HepG2 (cell line): ENCODE measurements around the gene VPS54. TPM values are rescaled to one million over a fixed set of nuclear protein-coding genes. Genes with fewer than 3 reads are reported as not detected.

Experiments used
- HIVEP1 ChIP-seq: sonication (generic); formaldehyde crosslinking; IDR thresholded peaks from 2 replicates; pipeline ENCODE4 v1.4.0; 2020; ENCODE audit warnings: mild to moderate bottlenecking, missing genetic modification reagents
- HOXA9 ChIP-seq: sonication (generic); formaldehyde crosslinking; IDR thresholded peaks from 2 replicates; pipeline ENCODE4 v1.8.1; 2022; ENCODE audit warnings: missing genetic modification reagents, mild to moderate bottlenecking, moderate library complexity, borderline replicate concordance
- MYC ChIP-seq: sonication (generic); formaldehyde crosslinking; IDR thresholded peaks from 2 replicates; pipeline ENCODE4 v1.9.0; 2021; ENCODE audit warnings: missing genetic modification reagents, borderline replicate concordance
- POLR2AphosphoS5 ChIP-seq: IDR thresholded peaks from 2 replicates; pipeline ENCODE4 v1.6.1; 2012; ENCODE audit warnings: low read depth, low read length
- TRIM24 ChIP-seq: sonication (generic); formaldehyde crosslinking; IDR thresholded peaks from 2 replicates; pipeline ENCODE4 v1.8.0; 2022; ENCODE audit warnings: mild to moderate bottlenecking, missing genetic modification reagents
- U2AF2 ChIP-seq: fragments of 200-400 bp; formaldehyde crosslinking; IDR thresholded peaks from 2 replicates; pipeline ENCODE4 v1.6.1; 2017; ENCODE audit warnings: low read depth, mild to moderate bottlenecking, low read length
- ZFP36L2 ChIP-seq: sonication (generic); formaldehyde crosslinking; IDR thresholded peaks from 2 replicates; pipeline ENCODE4 v1.4.0; 2020; ENCODE audit warnings: missing genetic modification reagents
- ZMYM3 ChIP-seq: sonication (generic); formaldehyde crosslinking; IDR thresholded peaks from 2 replicates; pipeline ENCODE4 v1.5.1; 2020; ENCODE audit warnings: mild to moderate bottlenecking, missing genetic modification reagents
- ZNF235 ChIP-seq: sonication (generic); formaldehyde crosslinking; IDR thresholded peaks from 2 replicates; pipeline ENCODE4 v1.8.1; 2023; ENCODE audit warnings: mild to moderate bottlenecking, missing genetic modification reagents, borderline replicate concordance
- ZNF282 ChIP-seq: fragments of 450-650 bp; IDR thresholded peaks from 2 replicates; pipeline ENCODE4 v1.6.1; 2018; ENCODE audit not compliant: partially characterized antibody
- ZNF713 ChIP-seq: sonication (generic); formaldehyde crosslinking; IDR thresholded peaks from 2 replicates; pipeline ENCODE4 v1.4.0; 2020; ENCODE audit warnings: mild to moderate bottlenecking, missing genetic modification reagents
- polyA plus RNA-seq, 8 experiments: library from polyadenylated mRNA; depleted of rRNA in 3 of 8; stranded (reverse) in 7 of 8; unstranded in 1 of 8; fragments of >200 nt; fragmentation: Illumina TruSeq in 4 of 8; extraction: Trizol in 4 of 8; gene quantifications; 2 replicates each; pipeline versions ENCODE4 v1.2.1 to v1.2.3, GENCODE V29; 2011 to 2016; ENCODE audit warnings: low read depth in 4 of 8, missing spikeins in 1 of 8, mixed read lengths in 1 of 8; ENCODE audit not compliant: insufficient read depth in 1 of 8
- total RNA-seq, 5 experiments: library from RNA; depleted of rRNA; stranded (reverse); fragments of >200 nt; fragmentation: Illumina TruSeq; extraction: Trizol; gene quantifications; 2 replicates each; pipeline ENCODE4 v1.2.3, GENCODE V29; 2016; ENCODE audit warnings: low read depth in 1 of 5
- TF ChIP-seq, protein P1 (sequence below): sonication (generic); formaldehyde crosslinking; IDR thresholded peaks from 2 replicates; pipeline ENCODE4 v1.4.0; 2020; ENCODE audit warnings: missing genetic modification reagents, mild to moderate bottlenecking, borderline replicate concordance
- TF ChIP-seq, protein P2 (sequence below): sonication (generic); formaldehyde crosslinking; IDR thresholded peaks from 2 replicates; pipeline ENCODE4 v1.4.0; 2020; ENCODE audit warnings: missing genetic modification reagents
- TF ChIP-seq, protein P3 (sequence below): sonication (generic); formaldehyde crosslinking; IDR thresholded peaks from 2 replicates; pipeline ENCODE4 v1.5.1; 2020; ENCODE audit warnings: missing genetic modification reagents, mild to moderate bottlenecking, borderline replicate concordance
- TF ChIP-seq, protein P4 (sequence below): IDR thresholded peaks from 2 replicates; pipeline ENCODE4 v1.6.1; 2018; ENCODE audit warnings: missing genetic modification reagents
- TF ChIP-seq, protein P5 (sequence below): sonication (generic); formaldehyde crosslinking; IDR thresholded peaks from 2 replicates; pipeline ENCODE4 v1.8.0; 2022; ENCODE audit warnings: mild to moderate bottlenecking, missing genetic modification reagents, moderate library complexity
- TF ChIP-seq, protein P6 (sequence below): sonication (generic); formaldehyde crosslinking; IDR thresholded peaks from 2 replicates; pipeline ENCODE4 v1.4.0; 2020; ENCODE audit warnings: low read depth, mild to moderate bottlenecking, missing genetic modification reagents

VPS54 gene
- total and polyA plus RNA-seq, 2 of the 13 experiments (the other 11 are each of a cell fraction or from before 2014, with no cell fraction given), result 64.7 to 77.5 TPM

DNA sequence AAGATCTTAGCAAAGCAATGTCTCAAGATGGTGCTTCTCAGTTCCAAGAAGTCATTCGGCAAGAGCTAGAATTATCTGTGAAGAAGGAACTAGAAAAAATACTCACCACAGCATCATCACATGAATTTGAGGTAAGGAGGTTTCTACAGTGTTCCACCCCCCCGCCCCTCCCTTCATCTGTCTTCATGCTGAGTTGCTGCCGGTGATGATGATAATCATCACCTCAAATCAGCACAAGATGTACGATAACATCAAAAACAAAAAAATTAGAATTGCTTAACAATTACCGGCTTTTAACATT is 163.0 kb downstream of the VPS54 start (continued):
- TF ChIP-seq, protein P1, sequence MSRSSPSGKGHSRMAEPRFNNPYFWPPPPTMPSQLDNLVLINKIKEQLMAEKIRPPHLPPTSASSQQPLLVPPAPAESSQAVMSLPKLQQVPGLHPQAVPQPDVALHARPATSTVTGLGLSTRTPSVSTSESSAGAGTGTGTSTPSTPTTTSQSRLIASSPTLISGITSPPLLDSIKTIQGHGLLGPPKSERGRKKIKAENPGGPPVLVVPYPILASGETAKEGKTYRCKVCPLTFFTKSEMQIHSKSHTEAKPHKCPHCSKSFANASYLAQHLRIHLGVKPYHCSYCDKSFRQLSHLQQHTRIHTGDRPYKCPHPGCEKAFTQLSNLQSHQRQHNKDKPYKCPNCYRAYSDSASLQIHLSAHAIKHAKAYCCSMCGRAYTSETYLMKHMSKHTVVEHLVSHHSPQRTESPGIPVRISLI, result no peak
- TF ChIP-seq, protein P2, sequence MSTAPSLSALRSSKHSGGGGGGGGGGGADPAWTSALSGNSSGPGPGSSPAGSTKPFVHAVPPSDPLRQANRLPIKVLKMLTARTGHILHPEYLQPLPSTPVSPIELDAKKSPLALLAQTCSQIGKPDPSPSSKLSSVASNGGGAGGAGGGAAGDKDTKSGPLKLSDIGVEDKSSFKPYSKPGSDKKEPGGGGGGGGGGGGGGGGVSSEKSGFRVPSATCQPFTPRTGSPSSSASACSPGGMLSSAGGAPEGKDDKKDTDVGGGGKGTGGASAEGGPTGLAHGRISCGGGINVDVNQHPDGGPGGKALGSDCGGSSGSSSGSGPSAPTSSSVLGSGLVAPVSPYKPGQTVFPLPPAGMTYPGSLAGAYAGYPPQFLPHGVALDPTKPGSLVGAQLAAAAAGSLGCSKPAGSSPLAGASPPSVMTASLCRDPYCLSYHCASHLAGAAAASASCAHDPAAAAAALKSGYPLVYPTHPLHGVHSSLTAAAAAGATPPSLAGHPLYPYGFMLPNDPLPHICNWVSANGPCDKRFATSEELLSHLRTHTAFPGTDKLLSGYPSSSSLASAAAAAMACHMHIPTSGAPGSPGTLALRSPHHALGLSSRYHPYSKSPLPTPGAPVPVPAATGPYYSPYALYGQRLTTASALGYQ, result no peak
- no peak for TF ChIP-seq ZNF235 (CRISPR knock-in tag)
- TF ChIP-seq, protein P3, sequence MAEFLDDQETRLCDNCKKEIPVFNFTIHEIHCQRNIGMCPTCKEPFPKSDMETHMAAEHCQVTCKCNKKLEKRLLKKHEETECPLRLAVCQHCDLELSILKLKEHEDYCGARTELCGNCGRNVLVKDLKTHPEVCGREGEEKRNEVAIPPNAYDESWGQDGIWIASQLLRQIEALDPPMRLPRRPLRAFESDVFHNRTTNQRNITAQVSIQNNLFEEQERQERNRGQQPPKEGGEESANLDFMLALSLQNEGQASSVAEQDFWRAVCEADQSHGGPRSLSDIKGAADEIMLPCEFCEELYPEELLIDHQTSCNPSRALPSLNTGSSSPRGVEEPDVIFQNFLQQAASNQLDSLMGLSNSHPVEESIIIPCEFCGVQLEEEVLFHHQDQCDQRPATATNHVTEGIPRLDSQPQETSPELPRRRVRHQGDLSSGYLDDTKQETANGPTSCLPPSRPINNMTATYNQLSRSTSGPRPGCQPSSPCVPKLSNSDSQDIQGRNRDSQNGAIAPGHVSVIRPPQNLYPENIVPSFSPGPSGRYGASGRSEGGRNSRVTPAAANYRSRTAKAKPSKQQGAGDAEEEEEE (CRISPR knock-in tag), result no peak
- no peak for TF ChIP-seq MYC (CRISPR knock-in tag)
- no peak for TF ChIP-seq U2AF2
- TF ChIP-seq POLR2AphosphoS5, result no peak
- no peak for TF ChIP-seq ZNF713 (CRISPR knock-in tag)
- no peak for TF ChIP-seq ZMYM3
- TF ChIP-seq ZFP36L2 (CRISPR knock-in tag), result no peak
- no peak for TF ChIP-seq TRIM24 (CRISPR knock-in tag)
- TF ChIP-seq ZNF282, result no peak
- no peak for TF ChIP-seq HOXA9 (CRISPR knock-in tag)
- TF ChIP-seq, protein P4, sequence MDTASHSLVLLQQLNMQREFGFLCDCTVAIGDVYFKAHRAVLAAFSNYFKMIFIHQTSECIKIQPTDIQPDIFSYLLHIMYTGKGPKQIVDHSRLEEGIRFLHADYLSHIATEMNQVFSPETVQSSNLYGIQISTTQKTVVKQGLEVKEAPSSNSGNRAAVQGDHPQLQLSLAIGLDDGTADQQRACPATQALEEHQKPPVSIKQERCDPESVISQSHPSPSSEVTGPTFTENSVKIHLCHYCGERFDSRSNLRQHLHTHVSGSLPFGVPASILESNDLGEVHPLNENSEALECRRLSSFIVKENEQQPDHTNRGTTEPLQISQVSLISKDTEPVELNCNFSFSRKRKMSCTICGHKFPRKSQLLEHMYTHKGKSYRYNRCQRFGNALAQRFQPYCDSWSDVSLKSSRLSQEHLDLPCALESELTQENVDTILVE (CRISPR knock-in tag), result no peak
- no peak for TF ChIP-seq HIVEP1 (CRISPR knock-in tag)
- TF ChIP-seq, protein P5, sequence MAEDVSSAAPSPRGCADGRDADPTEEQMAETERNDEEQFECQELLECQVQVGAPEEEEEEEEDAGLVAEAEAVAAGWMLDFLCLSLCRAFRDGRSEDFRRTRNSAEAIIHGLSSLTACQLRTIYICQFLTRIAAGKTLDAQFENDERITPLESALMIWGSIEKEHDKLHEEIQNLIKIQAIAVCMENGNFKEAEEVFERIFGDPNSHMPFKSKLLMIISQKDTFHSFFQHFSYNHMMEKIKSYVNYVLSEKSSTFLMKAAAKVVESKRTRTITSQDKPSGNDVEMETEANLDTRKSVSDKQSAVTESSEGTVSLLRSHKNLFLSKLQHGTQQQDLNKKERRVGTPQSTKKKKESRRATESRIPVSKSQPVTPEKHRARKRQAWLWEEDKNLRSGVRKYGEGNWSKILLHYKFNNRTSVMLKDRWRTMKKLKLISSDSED, result no peak
- TF ChIP-seq, protein P6, sequence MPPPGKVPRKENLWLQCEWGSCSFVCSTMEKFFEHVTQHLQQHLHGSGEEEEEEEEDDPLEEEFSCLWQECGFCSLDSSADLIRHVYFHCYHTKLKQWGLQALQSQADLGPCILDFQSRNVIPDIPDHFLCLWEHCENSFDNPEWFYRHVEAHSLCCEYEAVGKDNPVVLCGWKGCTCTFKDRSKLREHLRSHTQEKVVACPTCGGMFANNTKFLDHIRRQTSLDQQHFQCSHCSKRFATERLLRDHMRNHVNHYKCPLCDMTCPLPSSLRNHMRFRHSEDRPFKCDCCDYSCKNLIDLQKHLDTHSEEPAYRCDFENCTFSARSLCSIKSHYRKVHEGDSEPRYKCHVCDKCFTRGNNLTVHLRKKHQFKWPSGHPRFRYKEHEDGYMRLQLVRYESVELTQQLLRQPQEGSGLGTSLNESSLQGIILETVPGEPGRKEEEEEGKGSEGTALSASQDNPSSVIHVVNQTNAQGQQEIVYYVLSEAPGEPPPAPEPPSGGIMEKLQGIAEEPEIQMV (CRISPR knock-in tag), result no peak
